GM23338 (cell line): ENCODE data around the gene SORCS2.

Source experiments
- CTCF ChIP-seq, 2 experiments: fragments of 200-600 bp in 1 of 2; sonication (generic) in 1 of 2; conservative IDR thresholded peaks; 2 replicates each; pipeline versions ENCODE4 v1.5.1 to v1.6.1; 2016 to 2017; ENCODE audit warnings: antibody characterized with exemption in 2 of 2, low read depth in 2 of 2, mild to moderate bottlenecking in 2 of 2, moderate library complexity in 1 of 2
- EZH2 ChIP-seq: fragments of 200-600 bp; sonication (generic); IDR thresholded peaks from one replicate; pipeline ENCODE4 v1.8.0; 2017; ENCODE audit warnings: antibody characterized with exemption, mild to moderate bottlenecking, low read depth; ENCODE audit not compliant: unreplicated experiment
- POLR2AphosphoS5 ChIP-seq: IDR thresholded peaks from 2 replicates; pipeline ENCODE4 v1.6.1; 2016; ENCODE audit warnings: antibody characterized with exemption, low read depth
- REST ChIP-seq: IDR thresholded peaks from one replicate; pipeline ENCODE4 v1.6.1; 2018; ENCODE audit warnings: antibody characterized with exemption; ENCODE audit not compliant: unreplicated experiment

DNA sequence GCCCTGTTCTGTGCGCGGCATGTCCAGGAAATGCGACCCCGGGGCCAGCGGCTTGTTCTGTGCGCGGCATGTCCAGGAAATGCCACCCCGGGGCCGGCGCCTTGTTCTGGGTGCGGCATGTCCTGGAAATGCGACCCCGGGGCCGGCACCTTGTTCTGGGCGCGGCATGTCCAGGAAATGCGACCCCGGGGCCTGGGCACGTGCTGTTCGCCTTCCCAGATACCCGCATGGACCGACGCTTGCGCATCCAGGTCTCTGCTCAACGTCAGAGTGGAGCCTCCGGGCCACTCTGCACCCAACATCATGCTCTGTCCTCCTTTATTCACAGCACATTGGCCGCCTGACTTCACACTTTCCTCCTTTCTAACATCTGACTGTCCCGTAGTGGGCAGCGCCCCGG lies 318.2 kb downstream of the SORCS2 start:
- TF ChIP-seq POLR2AphosphoS5 (no peak), REST (no peak), CTCF (conservative IDR thresholded peaks at IDR 0.05; ENCODE audit: low read depth in 2 of 2) (no peak), EZH2 (no peak)
